ENCODE results near the gene TMEM196.

Gene TMEM196

DNA sequence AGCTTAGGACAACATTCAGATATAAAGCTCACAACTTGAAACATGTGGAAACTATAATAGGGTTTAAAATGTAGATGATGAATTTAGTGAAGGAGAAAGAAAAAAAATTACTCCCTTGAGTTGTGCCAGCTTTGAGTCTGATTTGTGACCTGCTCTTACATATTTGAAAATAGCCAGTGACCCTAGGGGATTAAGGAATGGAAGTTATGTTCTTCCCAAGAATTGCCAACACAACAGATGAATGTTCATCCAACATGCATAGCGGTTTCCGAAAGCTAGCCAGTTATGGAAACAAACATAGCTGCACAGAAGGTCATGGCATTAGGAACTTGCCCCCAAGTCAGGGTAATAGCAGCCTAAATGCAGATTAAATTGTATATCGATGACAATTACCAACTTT lies 10.8 kb downstream of the TMEM196 start:
- no peak overlapping the region for H3K4me3 ChIP-seq (ENCODE audit: low read length in 2 of 2)

DNA sequence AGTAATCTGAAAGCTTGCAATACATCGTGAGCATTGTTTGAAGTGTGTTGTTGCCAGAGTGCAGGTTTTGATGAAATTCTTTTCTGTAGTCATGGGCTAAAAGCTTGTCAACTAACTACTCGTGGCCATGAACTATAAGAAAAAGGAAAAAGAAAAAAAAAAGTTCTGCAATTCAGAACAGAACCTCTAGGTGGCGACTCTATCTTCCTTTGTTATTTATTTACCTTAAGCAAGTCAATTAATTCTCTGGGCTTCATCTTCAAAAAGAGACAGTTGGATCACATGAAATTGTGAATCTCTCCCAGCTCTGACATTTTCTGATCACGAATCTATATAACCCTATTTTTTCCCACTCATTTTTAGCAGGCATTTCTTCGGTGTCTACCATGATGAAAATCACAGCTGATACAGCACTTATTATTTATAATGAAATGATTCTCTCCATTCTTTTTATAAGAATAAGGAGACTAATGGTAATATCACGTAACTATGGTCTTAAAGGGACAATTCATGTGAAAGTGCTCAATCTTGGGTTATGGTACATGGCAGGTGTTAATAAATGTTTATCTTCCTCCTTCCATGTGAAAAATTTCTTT lies 18.8 kb downstream of the TMEM196 start:
- H3K9me3 ChIP-seq (ENCODE audit: control insufficient read depth in 2 of 2, low read length in 2 of 2), result no peaks in the 10 kb centered on the region
- no peak overlapping the region for H3K27ac ChIP-seq (ENCODE audit: low read depth in 2 of 2, low read length in 2 of 2)
- H3K36me3 ChIP-seq (ENCODE audit: control insufficient read depth in 2 of 2, insufficient read depth in 2 of 2, low read length in 2 of 2), result no peaks in the 10 kb centered on the region
- H3K9ac ChIP-seq (ENCODE audit: low read depth in 1 of 2, low read length in 2 of 2), result no peak overlapping the region
- no peaks in the 10 kb centered on the region for H3K4me1 ChIP-seq (ENCODE audit: control insufficient read depth in 2 of 2, insufficient read depth in 2 of 2, low read length in 2 of 2)
- H3K27me3 ChIP-seq (ENCODE audit: control insufficient read depth in 2 of 2, insufficient read depth in 2 of 2, low read length in 2 of 2), result no peaks in the 10 kb centered on the region
- H3K4me3 ChIP-seq (ENCODE audit: low read length in 2 of 2), result no peak overlapping the region

More for the DNA sequence above, 10.8 kb downstream of the TMEM196 start:
- no peaks in the 10 kb centered on the region for H3K27me3 ChIP-seq (ENCODE audit: control insufficient read depth in 2 of 2, insufficient read depth in 2 of 2, low read length in 2 of 2)
- no peaks in the 10 kb centered on the region for H3K4me1 ChIP-seq (ENCODE audit: control insufficient read depth in 2 of 2, insufficient read depth in 2 of 2, low read length in 2 of 2)
- H3K36me3 ChIP-seq (ENCODE audit: control insufficient read depth in 2 of 2, insufficient read depth in 2 of 2, low read length in 2 of 2), result no peaks in the 10 kb centered on the region
- H3K9me3 ChIP-seq (ENCODE audit: control insufficient read depth in 2 of 2, low read length in 2 of 2), result no peaks in the 10 kb centered on the region
- H3K27ac ChIP-seq (ENCODE audit: low read depth in 2 of 2, low read length in 2 of 2), result no peak overlapping the region
- H3K9ac ChIP-seq (ENCODE audit: low read depth in 1 of 2, low read length in 2 of 2), result no peak overlapping the region

DNA sequence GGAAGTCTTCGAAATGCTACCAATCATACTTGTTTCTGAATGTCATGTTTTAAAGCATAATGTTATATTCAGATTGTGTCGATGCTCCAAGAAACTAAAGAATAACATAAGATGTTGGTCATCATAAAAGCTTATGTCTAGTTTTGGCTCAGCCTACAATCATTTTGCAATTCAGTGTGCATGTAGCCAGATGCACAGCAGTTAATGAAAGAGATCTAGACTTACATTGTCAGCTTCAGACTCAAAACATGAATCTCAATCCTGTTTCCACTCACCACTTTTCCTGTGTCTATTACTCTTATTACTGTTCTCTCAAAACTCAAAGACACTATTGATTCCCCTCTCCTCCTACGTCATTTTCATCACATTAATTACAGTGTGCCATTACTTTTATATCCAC lies 21.4 kb downstream of the TMEM196 start:
- H3K4me3 ChIP-seq (ENCODE audit: low read length in 2 of 2), result no peak overlapping the region
- no peaks in the 10 kb centered on the region for H3K27me3 ChIP-seq (ENCODE audit: control insufficient read depth in 2 of 2, insufficient read depth in 2 of 2, low read length in 2 of 2)
- no peaks in the 10 kb centered on the region for H3K9me3 ChIP-seq (ENCODE audit: control insufficient read depth in 2 of 2, low read length in 2 of 2)
- H3K9ac ChIP-seq (ENCODE audit: low read depth in 1 of 2, low read length in 2 of 2), result no peak overlapping the region
- H3K27ac ChIP-seq (ENCODE audit: low read depth in 2 of 2, low read length in 2 of 2), result no peak overlapping the region
- H3K36me3 ChIP-seq (ENCODE audit: control insufficient read depth in 2 of 2, insufficient read depth in 2 of 2, low read length in 2 of 2), result no peaks in the 10 kb centered on the region
- no peaks in the 10 kb centered on the region for H3K4me1 ChIP-seq (ENCODE audit: control insufficient read depth in 2 of 2, insufficient read depth in 2 of 2, low read length in 2 of 2)

DNA sequence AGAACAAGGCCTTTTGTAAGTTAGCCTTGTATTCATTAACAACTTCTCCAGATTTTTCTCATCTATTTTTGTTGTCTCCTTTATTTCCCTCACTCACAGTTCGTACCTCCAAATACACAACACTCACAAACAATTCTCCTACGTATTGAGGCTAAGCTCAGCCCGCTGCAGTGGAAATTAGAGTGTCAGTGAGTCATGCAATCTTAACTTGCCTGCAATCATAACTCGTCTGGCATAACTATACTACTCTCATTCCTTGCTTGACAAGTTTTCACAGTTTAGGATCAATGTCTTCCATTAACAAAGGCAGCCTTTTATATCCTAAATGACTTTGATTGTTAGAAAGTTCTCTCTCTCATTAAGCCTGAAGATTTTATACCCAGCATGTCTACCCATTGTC lies 23.8 kb downstream of the TMEM196 start:
- no peaks in the 10 kb centered on the region for H3K9me3 ChIP-seq (ENCODE audit: control insufficient read depth in 2 of 2, low read length in 2 of 2)
- no peak overlapping the region for H3K4me3 ChIP-seq (ENCODE audit: low read length in 2 of 2)
- H3K27me3 ChIP-seq (ENCODE audit: control insufficient read depth in 2 of 2, insufficient read depth in 2 of 2, low read length in 2 of 2), result no peaks in the 10 kb centered on the region
- H3K36me3 ChIP-seq (ENCODE audit: control insufficient read depth in 2 of 2, insufficient read depth in 2 of 2, low read length in 2 of 2), result no peaks in the 10 kb centered on the region
- no peaks in the 10 kb centered on the region for H3K4me1 ChIP-seq (ENCODE audit: control insufficient read depth in 2 of 2, insufficient read depth in 2 of 2, low read length in 2 of 2)
- H3K27ac ChIP-seq (ENCODE audit: low read depth in 2 of 2, low read length in 2 of 2), result no peak overlapping the region
- H3K9ac ChIP-seq (ENCODE audit: low read depth in 1 of 2, low read length in 2 of 2), result no peak overlapping the region

DNA sequence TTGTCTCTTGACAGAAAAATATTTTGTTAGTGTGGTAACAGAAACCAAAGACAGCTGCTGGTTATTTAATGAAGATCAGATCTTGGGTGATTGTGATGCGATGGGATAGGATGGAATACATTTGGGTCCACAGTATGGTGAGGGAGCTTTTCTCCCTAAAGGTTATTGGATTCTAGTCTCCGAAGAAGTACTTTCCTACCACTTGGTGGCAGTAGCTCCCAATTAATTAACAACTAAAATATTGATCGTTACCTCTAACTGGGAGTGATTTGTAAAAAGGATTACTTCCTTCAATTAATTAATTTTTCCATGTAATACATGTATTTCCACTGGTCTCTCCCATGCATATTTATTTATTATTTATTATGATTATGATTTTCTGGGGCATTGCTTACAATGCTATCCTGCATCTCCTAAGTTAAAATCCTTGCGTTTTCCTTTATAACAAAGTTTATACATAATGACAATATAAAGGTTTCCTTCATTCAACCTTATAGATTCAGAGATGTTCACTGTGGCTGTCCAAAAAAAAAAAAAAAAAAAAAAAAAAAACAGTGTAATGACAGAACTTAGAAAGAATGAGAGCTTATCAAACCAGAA lies 25.6 kb downstream of the TMEM196 start:
- Histone ChIP-seq H3K4me1 (ENCODE audit: control insufficient read depth in 2 of 2, insufficient read depth in 2 of 2, low read length in 2 of 2) (no peaks in the 10 kb centered on the region), H3K27ac (ENCODE audit: low read depth in 2 of 2, low read length in 2 of 2) (no peak overlapping the region), H3K27me3 (ENCODE audit: control insufficient read depth in 2 of 2, insufficient read depth in 2 of 2, low read length in 2 of 2) (no peaks in the 10 kb centered on the region), H3K9me3 (ENCODE audit: control insufficient read depth in 2 of 2, low read length in 2 of 2) (no peaks in the 10 kb centered on the region), H3K9ac (ENCODE audit: low read depth in 1 of 2, low read length in 2 of 2) (no peak overlapping the region), H3K4me3 (ENCODE audit: low read length in 2 of 2) (no peak overlapping the region), H3K36me3 (ENCODE audit: control insufficient read depth in 2 of 2, insufficient read depth in 2 of 2, low read length in 2 of 2) (no peaks in the 10 kb centered on the region)

DNA sequence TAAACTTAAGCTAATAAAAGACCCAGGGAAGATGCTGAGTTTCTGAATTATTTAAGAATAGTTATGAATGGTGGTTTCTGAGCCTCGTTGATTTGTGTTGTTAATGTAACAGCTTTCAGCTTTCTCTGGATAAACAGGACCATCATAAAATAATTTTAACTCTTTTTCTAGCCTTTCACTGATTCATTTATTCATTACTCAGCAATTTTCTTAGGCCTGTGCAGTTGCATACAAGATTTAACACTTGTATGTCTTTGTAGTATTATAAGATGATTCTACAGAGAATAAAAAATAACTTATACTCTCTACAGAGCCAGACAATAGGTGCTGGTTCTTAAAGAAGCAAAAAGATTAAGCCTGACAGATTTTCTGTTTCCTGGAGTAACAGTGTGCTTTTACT lies 29.3 kb downstream of the TMEM196 start:
- no peaks in the 10 kb centered on the region for H3K27me3 ChIP-seq (ENCODE audit: control insufficient read depth in 2 of 2, insufficient read depth in 2 of 2, low read length in 2 of 2)

DNA sequence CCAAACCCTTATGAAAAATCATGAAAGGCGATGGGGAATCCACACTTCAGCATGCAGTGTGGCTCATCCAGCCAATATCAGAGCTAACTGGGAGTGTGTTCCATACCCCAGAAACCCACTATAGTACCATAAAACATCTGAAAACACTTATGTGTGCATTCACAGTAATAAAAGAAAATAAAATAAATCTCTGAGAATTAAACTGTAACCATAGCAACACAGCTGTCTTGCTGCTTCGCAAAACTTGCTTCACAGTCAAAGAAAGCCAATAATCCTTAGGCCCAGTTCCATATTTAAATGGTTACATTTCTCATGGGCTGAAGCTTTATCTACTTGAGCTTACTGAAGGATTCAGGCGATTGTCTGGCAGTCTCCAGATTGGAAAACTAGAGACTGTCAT lies 44.7 kb downstream of the TMEM196 start:
- H3K4me3 ChIP-seq (ENCODE audit: low read length in 2 of 2), result no peak overlapping the region
- H3K4me1 ChIP-seq (ENCODE audit: control insufficient read depth in 2 of 2, insufficient read depth in 2 of 2, low read length in 2 of 2), result no peaks in the 10 kb centered on the region
- no peak overlapping the region for H3K9ac ChIP-seq (ENCODE audit: low read depth in 1 of 2, low read length in 2 of 2)
- no peak overlapping the region for H3K27ac ChIP-seq (ENCODE audit: low read depth in 2 of 2, low read length in 2 of 2)
- no peaks in the 10 kb centered on the region for H3K9me3 ChIP-seq (ENCODE audit: control insufficient read depth in 2 of 2, low read length in 2 of 2)
- no peaks in the 10 kb centered on the region for H3K36me3 ChIP-seq (ENCODE audit: control insufficient read depth in 2 of 2, insufficient read depth in 2 of 2, low read length in 2 of 2)
- H3K27me3 ChIP-seq (ENCODE audit: control insufficient read depth in 2 of 2, insufficient read depth in 2 of 2, low read length in 2 of 2), result no peaks in the 10 kb centered on the region

More for the DNA sequence above, 29.3 kb downstream of the TMEM196 start:
- no peak overlapping the region for H3K27ac ChIP-seq (ENCODE audit: low read depth in 2 of 2, low read length in 2 of 2)
- no peaks in the 10 kb centered on the region for H3K4me1 ChIP-seq (ENCODE audit: control insufficient read depth in 2 of 2, insufficient read depth in 2 of 2, low read length in 2 of 2)
- H3K9ac ChIP-seq (ENCODE audit: low read depth in 1 of 2, low read length in 2 of 2), result no peak overlapping the region
- no peaks in the 10 kb centered on the region for H3K36me3 ChIP-seq (ENCODE audit: control insufficient read depth in 2 of 2, insufficient read depth in 2 of 2, low read length in 2 of 2)
- H3K9me3 ChIP-seq (ENCODE audit: control insufficient read depth in 2 of 2, low read length in 2 of 2), result no peaks in the 10 kb centered on the region
- H3K4me3 ChIP-seq (ENCODE audit: low read length in 2 of 2), result no peak overlapping the region

DNA sequence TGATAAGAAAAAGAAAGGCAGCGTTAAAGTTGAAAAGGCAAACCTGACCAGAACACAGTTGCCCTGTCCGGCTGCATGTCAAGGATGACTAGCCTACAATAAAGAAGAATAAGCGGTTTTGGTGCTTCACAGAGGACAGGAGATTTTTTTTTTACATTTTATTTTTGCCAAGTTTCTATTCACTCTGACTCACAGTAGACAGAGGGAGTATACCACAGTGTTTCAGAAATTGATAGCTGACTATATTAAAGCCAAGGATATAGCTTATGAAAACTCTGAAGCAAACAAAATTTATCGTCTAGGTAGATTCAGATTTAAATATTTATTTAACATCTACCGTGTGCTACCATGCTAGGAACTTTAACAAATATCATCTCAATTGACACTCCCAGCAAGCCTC lies 47.6 kb downstream of the TMEM196 start:
- H3K4me1 ChIP-seq (ENCODE audit: control insufficient read depth in 2 of 2, insufficient read depth in 2 of 2, low read length in 2 of 2), result no peaks in the 10 kb centered on the region
- no peak overlapping the region for H3K27ac ChIP-seq (ENCODE audit: low read depth in 2 of 2, low read length in 2 of 2)
- no peak overlapping the region for H3K4me3 ChIP-seq (ENCODE audit: low read length in 2 of 2)
- no peaks in the 10 kb centered on the region for H3K9me3 ChIP-seq (ENCODE audit: control insufficient read depth in 2 of 2, low read length in 2 of 2)
- H3K9ac ChIP-seq (ENCODE audit: low read depth in 1 of 2, low read length in 2 of 2), result no peak overlapping the region
- no peaks in the 10 kb centered on the region for H3K36me3 ChIP-seq (ENCODE audit: control insufficient read depth in 2 of 2, insufficient read depth in 2 of 2, low read length in 2 of 2)
- no peaks in the 10 kb centered on the region for H3K27me3 ChIP-seq (ENCODE audit: control insufficient read depth in 2 of 2, insufficient read depth in 2 of 2, low read length in 2 of 2)

DNA sequence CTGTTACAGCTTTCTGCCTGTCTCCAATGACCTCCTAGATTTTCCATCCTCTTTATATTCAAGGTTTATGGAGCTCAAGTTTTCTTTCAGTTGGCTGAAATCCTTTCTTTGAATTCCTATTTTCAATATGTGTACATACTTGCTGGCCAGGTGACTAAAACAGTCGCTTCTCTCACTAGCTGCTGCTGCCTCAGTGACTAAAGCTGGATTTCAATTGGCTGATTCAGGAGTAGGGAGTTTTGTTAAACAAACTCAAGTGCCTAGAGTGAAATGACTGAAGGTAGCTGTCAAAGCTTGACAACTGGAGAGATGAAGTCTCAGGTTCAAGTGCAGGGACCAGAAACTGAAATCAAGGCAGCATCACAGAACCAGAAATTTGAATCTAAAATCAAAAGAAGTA lies 57.9 kb downstream of the TMEM196 start:
- Histone ChIP-seq H3K27me3 (ENCODE audit: control insufficient read depth in 2 of 2, insufficient read depth in 2 of 2, low read length in 2 of 2) (no peaks in the 10 kb centered on the region), H3K4me3 (ENCODE audit: low read length in 2 of 2) (no peak overlapping the region), H3K27ac (ENCODE audit: low read depth in 2 of 2, low read length in 2 of 2) (no peak overlapping the region), H3K4me1 (ENCODE audit: control insufficient read depth in 2 of 2, insufficient read depth in 2 of 2, low read length in 2 of 2) (no peaks in the 10 kb centered on the region), H3K9me3 (ENCODE audit: control insufficient read depth in 2 of 2, low read length in 2 of 2) (no peaks in the 10 kb centered on the region), H3K9ac (ENCODE audit: low read depth in 1 of 2, low read length in 2 of 2) (no peak overlapping the region), H3K36me3 (ENCODE audit: control insufficient read depth in 2 of 2, insufficient read depth in 2 of 2, low read length in 2 of 2) (no peaks in the 10 kb centered on the region)

DNA sequence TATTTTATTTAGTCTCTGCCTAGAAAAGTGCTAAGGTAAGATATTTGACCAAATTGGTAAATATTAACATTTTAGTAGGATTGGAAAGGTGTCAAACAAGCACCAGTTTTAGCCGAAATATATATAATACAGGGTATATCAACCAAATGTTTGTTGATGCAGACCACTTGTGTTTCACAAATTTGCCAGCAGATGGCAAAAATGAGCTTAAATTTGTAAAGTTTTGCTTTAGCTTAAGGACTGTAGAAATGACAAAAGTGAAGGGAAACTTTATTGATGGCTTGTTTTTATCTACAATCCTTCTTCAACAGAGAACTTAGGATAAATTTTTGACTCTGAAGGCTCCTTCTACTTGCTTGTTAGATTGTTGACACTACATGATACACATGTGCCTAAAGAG lies 59.7 kb downstream of the TMEM196 start:
- no peaks in the 10 kb centered on the region for H3K27me3 ChIP-seq (ENCODE audit: control insufficient read depth in 2 of 2, insufficient read depth in 2 of 2, low read length in 2 of 2)
- no peak overlapping the region for H3K4me3 ChIP-seq (ENCODE audit: low read length in 2 of 2)
- no peaks in the 10 kb centered on the region for H3K36me3 ChIP-seq (ENCODE audit: control insufficient read depth in 2 of 2, insufficient read depth in 2 of 2, low read length in 2 of 2)
- no peaks in the 10 kb centered on the region for H3K9me3 ChIP-seq (ENCODE audit: control insufficient read depth in 2 of 2, low read length in 2 of 2)
- peaks cover 0 to 3% of the 10 kb centered on the region in 2 donors for H3K4me1 ChIP-seq (ENCODE audit: control insufficient read depth in 2 of 2, insufficient read depth in 2 of 2, low read length in 2 of 2)
- no peak overlapping the region for H3K9ac ChIP-seq (ENCODE audit: low read depth in 1 of 2, low read length in 2 of 2)
- H3K27ac ChIP-seq (ENCODE audit: low read depth in 2 of 2, low read length in 2 of 2), result no peak overlapping the region

Data from mucosa of rectum (tissue), 2 donors.